Common myeloid progenitor, CD34-positive (primary cell): ENCODE data around the gene IL10RA.

Source experiments
- CTCF ChIA-PET: fragments of 350-600 bp; sonication (Branson Sonifier 250); formaldehyde crosslinking; loops from one replicate; lab custom pipeline; 2021; ENCODE audit warnings: antibody characterized with exemption; lab: Charles Lee
- POLR2A ChIA-PET: fragments of 350-600 bp; sonication (Branson Sonifier 250); formaldehyde crosslinking; loops from one replicate; lab custom pipeline; 2021; ENCODE audit warnings: antibody characterized with exemption; lab: Charles Lee
- DNase-seq, 3 donors: peaks; one replicate each; pipeline versions ENCODE4 v3.0.0 to v3.0.0-alpha.2; 2013
- H3K27ac ChIP-seq, 2 experiments: 1 replicate in 1 of 2; 2 replicates in 1 of 2; pipeline ENCODE4 v1.7.0; 2013; ENCODE audit warnings: inconsistent platforms in 2 of 2, low read length in 2 of 2, mild to moderate bottlenecking in 2 of 2, low read depth in 1 of 2, moderate library complexity in 1 of 2; ENCODE audit not compliant: severe bottlenecking in 2 of 2, insufficient read depth in 1 of 2, poor library complexity in 1 of 2
- H3K27me3 ChIP-seq, 5 experiments: replicated peaks in 2 of 5; 1 replicate in 3 of 5; 2 replicates in 2 of 5; pipeline versions ENCODE4 v1.6.1 to v1.7.0; 2013; ENCODE audit warnings: low read length in 4 of 5, mild to moderate bottlenecking in 2 of 5, moderate library complexity in 2 of 5, inconsistent platforms in 1 of 5; ENCODE audit not compliant: insufficient read depth in 5 of 5, control insufficient read depth in 4 of 5
- H3K36me3 ChIP-seq, 4 experiments: 1 replicate in 2 of 4; 2 replicates in 2 of 4; pipeline versions ENCODE4 v1.6.1 to v1.7.0; 2013; ENCODE audit warnings: low read length in 3 of 4, control low read depth in 1 of 4, mild to moderate bottlenecking in 1 of 4; ENCODE audit not compliant: control insufficient read depth in 4 of 4, insufficient read depth in 4 of 4
- H3K4me1 ChIP-seq, 4 experiments: 1 replicate in 3 of 4; 2 replicates in 1 of 4; pipeline versions ENCODE4 v1.6.1 to v1.7.1; 2013; ENCODE audit warnings: low read length in 3 of 4, mild to moderate bottlenecking in 3 of 4, control low read depth in 1 of 4, inconsistent platforms in 1 of 4, moderate library complexity in 1 of 4; ENCODE audit not compliant: control insufficient read depth in 4 of 4, insufficient read depth in 4 of 4; ENCODE audit errors: control extremely low read depth in 1 of 4
- H3K4me3 ChIP-seq, 7 experiments: 1 replicate in 4 of 7; 2 replicates in 3 of 7; pipeline versions ENCODE4 v1.5.1 to v1.7.0; 2013; ENCODE audit warnings: mild to moderate bottlenecking in 7 of 7, low read length in 6 of 7, moderate library complexity in 6 of 7, inconsistent platforms in 2 of 7, low read depth in 2 of 7, control low read depth in 1 of 7; ENCODE audit not compliant: insufficient read depth in 4 of 7, control insufficient read depth in 1 of 7; ENCODE audit errors: extremely low read depth in 1 of 7
- H3K9me3 ChIP-seq, 5 experiments: 1 replicate in 4 of 5; 2 replicates in 1 of 5; pipeline versions ENCODE4 v1.6.1 to v1.7.1; 2013; ENCODE audit warnings: low read length in 4 of 5, mild to moderate bottlenecking in 2 of 5, inconsistent platforms in 1 of 5, low read depth in 1 of 5, moderate library complexity in 1 of 5; ENCODE audit not compliant: control insufficient read depth in 4 of 5, insufficient read depth in 2 of 5; ENCODE audit errors: control extremely low read depth in 1 of 5
- WGBS: methylation state at CpG from one replicate; pipeline ENCODE4 v1.1.5; 2013; ENCODE audit not compliant: insufficient coverage; 5-methylcytosine and 5-hydroxymethylcytosine counted together

IL10RA gene

GRCh38 chr11:117986981-117987574, 884 bp downstream of the IL10RA start:
- 98% methylated on average over 8 of the region's 15 CpGs for WGBS
- peak overlapping the region in 6 of 7 experiments; percentile 52 to 76 (median 68) for H3K4me3 ChIP-seq
- no peaks in the 10 kb centered on the region for H3K36me3 ChIP-seq
- ChIA-PET CTCF (interaction anchor here (1.0 to 2.8 kb wide), 7 partner anchors 9 to 66 kb away, joined by 3 to 10 read pairs (median 5); no protein-coding TSS in a partner anchor), POLR2A (no interaction called here)
- DNase-seq: peak in 2 of 3 donors; percentile 54 to 56
- no peaks in the 10 kb centered on the region for H3K9me3 ChIP-seq
- H3K4me1 ChIP-seq: peaks cover 0 to 22% (median 16%) of the 10 kb centered on the region in 4 experiments
- H3K27ac ChIP-seq: peak overlapping the region in 1 of 2 experiments; percentile 59
- H3K27me3 ChIP-seq: peaks cover 0 to 7% (median 2%) of the 10 kb centered on the region in 5 experiments

GRCh38 chr11:117989351-117990102, 3.3 kb downstream of the IL10RA start:
- POLR2A ChIA-PET: interaction anchor here (0.7 kb wide), 1 partner anchor 13 kb away, joined by 3 read pairs; no protein-coding TSS in a partner anchor
- Histone ChIP-seq H3K9me3 (no peaks in the 10 kb centered on the region), H3K4me1 (peaks cover 0 to 31% (median 20%) of the 10 kb centered on the region in 4 experiments), H3K36me3 (peaks cover 0 to 2% (median 0%) of the 10 kb centered on the region in 4 experiments), H3K27me3 (peaks cover 0 to 7% (median 2%) of the 10 kb centered on the region in 5 experiments), H3K4me3 (no peak overlapping the region), H3K27ac (no peak overlapping the region)
- 94% methylated on average over 12 of the region's 13 CpGs for WGBS
- no peak for DNase-seq
- CTCF ChIA-PET: interaction anchor here (0.8 to 2.8 kb wide), 7 partner anchors 11 to 168 kb away, joined by 3 to 10 read pairs (median 3); no protein-coding TSS in a partner anchor

- CTCF ChIA-PET: interaction anchor here (1.0 to 1.1 kb wide), 3 partner anchors 11 to 63 kb away, joined by 3 to 4 read pairs (median 3); no protein-coding TSS in a partner anchor
- POLR2A ChIA-PET: no interaction called here
- H3K27ac ChIP-seq: no peak overlapping the region
- no peaks in the 10 kb centered on the region for H3K9me3 ChIP-seq
- WGBS: 100% methylated on average over 3 of the region's 4 CpGs
- H3K4me1 ChIP-seq: peaks cover 0 to 12% (median 4%) of the 10 kb centered on the region in 4 experiments
- DNase-seq: no peak
- peaks cover 2 to 4% (median 3%) of the 10 kb centered on the region in 4 experiments for H3K36me3 ChIP-seq
- no peak overlapping the region for H3K4me3 ChIP-seq
- peaks cover 0 to 7% (median 2%) of the 10 kb centered on the region in 5 experiments for H3K27me3 ChIP-seq
These were observed 5.9 kb downstream of the IL10RA start for GRCh38 chr11:117992136-117992535.

GRCh38 chr11:117992620-117993019, 6.4 kb downstream of the IL10RA start:
- no peak overlapping the region for H3K4me3 ChIP-seq
- H3K27ac ChIP-seq: no peak overlapping the region
- WGBS: 100% methylated on average over 2 of the region's 2 CpGs
- DNase-seq: no peak
- H3K36me3 ChIP-seq: peaks cover 2 to 4% (median 3%) of the 10 kb centered on the region in 4 experiments
- ChIA-PET CTCF (interaction anchor here (1.0 to 1.1 kb wide), 2 partner anchors 12 to 62 kb away, joined by 3 read pairs; no protein-coding TSS in a partner anchor), POLR2A (no interaction called here)
- no peaks in the 10 kb centered on the region for H3K9me3 ChIP-seq
- peaks cover 0 to 3% (median 0%) of the 10 kb centered on the region in 5 experiments for H3K27me3 ChIP-seq
- peaks cover 0 to 11% (median 3%) of the 10 kb centered on the region in 4 experiments for H3K4me1 ChIP-seq

GRCh38 chr11:117993988-117994745, 8.0 kb downstream of the IL10RA start:
- Histone ChIP-seq H3K4me1 (peaks cover 0 to 11% (median 3%) of the 10 kb centered on the region in 4 experiments), H3K9me3 (no peaks in the 10 kb centered on the region), H3K36me3 (peaks cover 2 to 4% (median 3%) of the 10 kb centered on the region in 4 experiments), H3K27me3 (no peaks in the 10 kb centered on the region), H3K4me3 (no peak overlapping the region), H3K27ac (no peak overlapping the region)
- CTCF ChIA-PET: interaction anchor here (0.7 to 2.0 kb wide), 4 partner anchors 11 to 42 kb away, joined by 3 to 5 read pairs (median 3); no protein-coding TSS in a partner anchor
- POLR2A ChIA-PET: interaction anchor here (0.7 kb wide), 1 partner anchor 44 kb away, joined by 3 read pairs; no protein-coding TSS in a partner anchor
- DNase-seq: no peak
- 82% methylated on average over 6 of the region's 9 CpGs for WGBS

- Histone ChIP-seq H3K36me3 (peaks cover 2 to 4% (median 3%) of the 10 kb centered on the region in 4 experiments), H3K27ac (no peak overlapping the region), H3K4me1 (peaks cover 0 to 17% (median 3%) of the 10 kb centered on the region in 4 experiments), H3K9me3 (no peaks in the 10 kb centered on the region), H3K27me3 (no peaks in the 10 kb centered on the region), H3K4me3 (no peak overlapping the region)
- ChIA-PET CTCF (interaction anchor here (0.9 to 2.0 kb wide), 5 partner anchors 9 to 43 kb away, joined by 3 to 5 read pairs (median 3); no protein-coding TSS in a partner anchor), POLR2A (no interaction called here)
- no peak for DNase-seq
- WGBS: over 99% methylated on average over 11 of the region's 11 CpGs
These were observed 9.3 kb downstream of the IL10RA start for GRCh38 chr11:117995472-117995871.
